RWPE2 (cell line): ENCODE data around the gene RUFY4.

Experiments
- ATAC-seq: fragments of 200-7000 bp; cut with Tn5 transposase; 3 replicates; pipeline ENCODE4 v1.9.1; 2021; ENCODE audit warnings: low read depth
- DNase-seq: peaks from one replicate; pipeline ENCODE4 v3.0.0-alpha.2; 2020; ENCODE audit warnings: low spot score
- H3K27ac ChIP-seq: fragments of 450-650 bp; 2 replicates; pipeline ENCODE4 v1.5.1; 2017; ENCODE audit warnings: mild to moderate bottlenecking; ENCODE audit not compliant: poor library complexity, severe bottlenecking
- H3K27me3 ChIP-seq: fragments of 250-450 bp; sonication (Bioruptor Pico); 2 replicates; pipeline ENCODE4 v1.5.1; 2021; ENCODE audit warnings: mild to moderate bottlenecking, moderate library complexity; ENCODE audit not compliant: insufficient read depth, poor library complexity, severe bottlenecking
- H3K36me3 ChIP-seq: fragments of 250-450 bp; sonication (Bioruptor Pico); 2 replicates; pipeline ENCODE4 v1.5.1; 2020; ENCODE audit warnings: low read depth, mild to moderate bottlenecking, moderate library complexity
- H3K4me1 ChIP-seq: fragments of 250-450 bp; sonication (Bioruptor Pico); 2 replicates; pipeline ENCODE4 v1.5.1; 2021; ENCODE audit warnings: mild to moderate bottlenecking, moderate library complexity; ENCODE audit not compliant: insufficient read depth, poor library complexity, severe bottlenecking
- H3K4me3 ChIP-seq: fragments of 250-450 bp; sonication (Bioruptor Pico); 2 replicates; pipeline ENCODE4 v1.5.1; 2021; ENCODE audit warnings: mild to moderate bottlenecking, moderate library complexity; ENCODE audit not compliant: severe bottlenecking
- H3K9me3 ChIP-seq: fragments of 250-450 bp; sonication (Bioruptor Pico); 2 replicates; pipeline ENCODE4 v1.5.1; 2021; ENCODE audit warnings: mild to moderate bottlenecking, moderate library complexity; ENCODE audit not compliant: severe bottlenecking
- TF ChIP-seq, protein P1 (sequence below): fragments of 450-650 bp; IDR thresholded peaks from one replicate; pipeline ENCODE4 v1.5.1; 2017; ENCODE audit warnings: mild to moderate bottlenecking, moderate library complexity; ENCODE audit not compliant: poor library complexity, severe bottlenecking

Gene RUFY4

DNA sequence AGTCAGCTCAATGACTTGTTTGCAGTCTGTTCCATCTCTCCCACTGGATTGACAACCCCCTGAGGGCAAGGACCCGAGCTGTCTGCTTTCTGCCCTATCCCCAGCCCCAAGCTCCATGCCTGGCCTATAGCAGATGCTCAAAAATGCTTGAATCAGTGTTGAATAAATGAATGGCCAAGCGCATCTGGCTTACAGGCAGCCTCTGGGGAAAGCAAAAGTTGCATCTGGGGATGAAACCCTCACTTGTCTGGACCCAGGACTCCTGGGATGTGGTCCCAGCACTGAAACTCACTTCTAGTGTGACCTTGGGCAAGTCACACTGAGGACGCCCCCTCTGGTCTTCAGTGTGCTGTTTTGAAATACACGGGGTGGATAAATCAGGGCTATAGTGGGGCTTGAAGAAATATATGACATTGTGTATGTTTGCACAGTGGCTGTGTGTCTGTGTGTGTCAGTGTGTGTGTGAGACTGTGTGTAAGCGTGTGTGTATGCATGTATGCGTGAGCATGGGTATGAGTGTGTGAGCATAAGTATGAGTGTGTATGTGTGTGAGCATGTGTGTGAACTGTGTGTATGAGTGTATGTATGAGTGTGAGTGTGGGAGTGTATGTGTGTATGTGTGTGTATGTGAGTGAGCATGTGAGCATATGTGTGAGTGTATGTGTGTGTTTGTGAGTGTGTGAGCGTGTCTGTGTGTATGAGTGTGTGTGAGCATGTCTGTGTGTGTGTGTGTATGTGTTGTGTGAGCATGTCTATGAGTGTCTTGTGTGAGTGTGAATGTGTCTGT, 38.5 kb upstream of the RUFY4 start:
- ATAC-seq = no peak

DNA sequence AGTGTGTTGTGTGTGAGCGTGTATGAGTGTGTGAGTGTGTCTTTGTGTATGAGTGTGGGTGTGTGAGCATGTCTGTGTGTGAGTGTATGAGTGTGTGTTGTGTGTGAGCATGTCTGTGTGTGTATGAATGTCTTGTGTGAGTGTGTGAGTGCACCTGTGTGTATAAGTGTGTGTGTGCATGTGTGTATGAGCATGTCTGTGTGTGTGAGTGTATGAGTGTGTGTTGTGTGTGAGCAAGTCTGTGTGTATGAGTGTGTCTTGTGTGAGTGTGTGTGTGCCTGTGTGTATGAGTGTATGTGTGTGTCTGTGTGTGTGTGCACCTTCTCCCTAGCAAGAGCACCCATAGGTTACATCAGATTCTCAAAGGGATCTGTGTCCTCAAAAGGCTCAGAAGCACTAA, 37.8 kb upstream of the RUFY4 start:
- Histone ChIP-seq H3K27ac (no peak overlapping the region), H3K27me3 (no peaks in the 10 kb centered on the region), H3K36me3 (no peaks in the 10 kb centered on the region), H3K9me3 (no peaks in the 10 kb centered on the region), H3K4me3 (no peak overlapping the region), H3K4me1 (peaks cover 18% of the 10 kb centered on the region)
- TF ChIP-seq, protein P1, sequence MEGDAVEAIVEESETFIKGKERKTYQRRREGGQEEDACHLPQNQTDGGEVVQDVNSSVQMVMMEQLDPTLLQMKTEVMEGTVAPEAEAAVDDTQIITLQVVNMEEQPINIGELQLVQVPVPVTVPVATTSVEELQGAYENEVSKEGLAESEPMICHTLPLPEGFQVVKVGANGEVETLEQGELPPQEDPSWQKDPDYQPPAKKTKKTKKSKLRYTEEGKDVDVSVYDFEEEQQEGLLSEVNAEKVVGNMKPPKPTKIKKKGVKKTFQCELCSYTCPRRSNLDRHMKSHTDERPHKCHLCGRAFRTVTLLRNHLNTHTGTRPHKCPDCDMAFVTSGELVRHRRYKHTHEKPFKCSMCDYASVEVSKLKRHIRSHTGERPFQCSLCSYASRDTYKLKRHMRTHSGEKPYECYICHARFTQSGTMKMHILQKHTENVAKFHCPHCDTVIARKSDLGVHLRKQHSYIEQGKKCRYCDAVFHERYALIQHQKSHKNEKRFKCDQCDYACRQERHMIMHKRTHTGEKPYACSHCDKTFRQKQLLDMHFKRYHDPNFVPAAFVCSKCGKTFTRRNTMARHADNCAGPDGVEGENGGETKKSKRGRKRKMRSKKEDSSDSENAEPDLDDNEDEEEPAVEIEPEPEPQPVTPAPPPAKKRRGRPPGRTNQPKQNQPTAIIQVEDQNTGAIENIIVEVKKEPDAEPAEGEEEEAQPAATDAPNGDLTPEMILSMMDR = no peak
- ATAC-seq = no peak
- DNase-seq = no peak

More for the DNA sequence above, 38.5 kb upstream of the RUFY4 start:
- TF ChIP-seq, protein P1 = no peak
- H3K9me3 ChIP-seq = no peaks in the 10 kb centered on the region
- no peaks in the 10 kb centered on the region for H3K27me3 ChIP-seq
- no peak overlapping the region for H3K27ac ChIP-seq
- H3K36me3 ChIP-seq = no peaks in the 10 kb centered on the region
- no peak overlapping the region for H3K4me3 ChIP-seq
- DNase-seq = no peak
- peaks cover 18% of the 10 kb centered on the region for H3K4me1 ChIP-seq

DNA sequence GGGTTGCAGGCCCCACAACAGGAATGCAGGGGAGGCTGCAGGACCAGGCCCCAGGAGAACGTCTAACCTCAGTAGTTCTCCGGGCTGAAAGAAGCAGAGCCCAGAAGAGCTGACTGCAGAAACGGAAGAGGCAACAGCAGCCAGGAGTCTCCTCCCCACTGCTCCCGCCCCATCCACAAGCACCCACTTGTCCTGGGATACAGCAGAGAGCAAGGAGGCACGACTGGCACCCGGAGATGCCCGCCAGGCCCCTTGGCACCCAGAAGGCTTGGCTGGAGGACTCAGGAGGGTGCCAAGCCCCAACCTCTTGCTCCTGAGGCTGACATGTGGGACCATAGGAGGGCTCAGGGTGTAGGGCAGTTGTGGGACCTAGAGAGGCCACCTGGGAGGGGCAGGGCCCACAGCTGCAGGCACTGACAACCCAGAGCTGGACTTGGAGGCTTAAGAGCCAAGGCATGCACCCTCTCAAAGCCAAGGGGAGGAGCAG, 37.2 kb upstream of the RUFY4 start:
- no peaks in the 10 kb centered on the region for H3K36me3 ChIP-seq
- ATAC-seq = peak; percentile 50
- no peaks in the 10 kb centered on the region for H3K27me3 ChIP-seq
- no peak overlapping the region for H3K27ac ChIP-seq
- no peak for DNase-seq
- H3K9me3 ChIP-seq = no peaks in the 10 kb centered on the region
- H3K4me3 ChIP-seq = no peak overlapping the region
- H3K4me1 ChIP-seq = peaks cover 18% of the 10 kb centered on the region
- TF ChIP-seq, protein P1 = no peak

DNA sequence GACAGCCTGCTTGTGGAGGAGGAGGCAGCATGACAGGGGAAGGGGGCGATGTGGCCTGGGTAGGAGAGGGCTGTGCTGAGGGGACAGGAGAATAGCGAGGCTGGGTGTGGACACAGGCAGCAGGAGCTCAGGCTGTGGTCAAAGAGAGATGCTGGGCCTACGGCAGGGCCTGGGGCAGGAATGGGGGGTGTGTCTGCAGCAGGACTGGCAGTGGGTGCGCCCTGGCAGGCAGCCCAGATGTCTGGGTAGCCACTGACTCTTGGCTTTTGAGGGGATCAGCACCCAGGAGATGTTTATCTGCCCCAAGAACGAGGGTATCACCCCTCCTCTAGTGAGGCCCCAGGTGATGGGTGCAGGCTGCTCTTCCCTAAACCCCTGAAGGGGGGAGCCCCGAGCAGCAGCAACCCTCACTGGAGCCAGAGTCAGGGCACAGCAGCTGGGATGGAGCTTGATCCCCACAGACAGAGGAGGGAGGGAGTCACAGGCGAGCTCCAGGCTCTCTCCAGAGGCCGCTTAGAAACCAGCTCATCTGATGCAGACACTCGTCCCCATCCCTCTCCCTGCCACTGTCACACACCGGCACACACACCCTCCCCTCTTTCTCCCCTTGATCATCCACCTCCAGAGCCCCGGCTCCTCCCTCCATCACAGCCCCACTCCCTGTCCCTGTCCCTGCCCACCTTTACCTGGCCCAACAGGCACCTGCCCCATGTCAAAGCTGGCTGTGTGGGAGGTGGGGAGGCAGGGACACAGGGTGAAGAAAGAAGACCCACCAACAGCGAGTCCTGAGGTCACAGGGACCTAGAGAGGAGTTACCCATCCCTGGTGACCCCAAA, 36.5 kb upstream of the RUFY4 start:
- peaks cover 18% of the 10 kb centered on the region for H3K4me1 ChIP-seq
- H3K27ac ChIP-seq = no peak overlapping the region
- no peak overlapping the region for H3K4me3 ChIP-seq
- ATAC-seq = peak; percentile 35
- DNase-seq = no peak
- no peaks in the 10 kb centered on the region for H3K36me3 ChIP-seq
- H3K27me3 ChIP-seq = no peaks in the 10 kb centered on the region
- H3K9me3 ChIP-seq = no peaks in the 10 kb centered on the region
- TF ChIP-seq, protein P1 = no peak
